HepG2 (cell line): Measurements from ENCODE around the gene FBXL4. TPM values are rescaled to one million over a fixed set of nuclear protein-coding genes. Genes with fewer than 3 reads are reported as not detected.

Experiments
- ATAC-seq: fragments of 200-7000 bp; cut with Tn5 transposase; 3 replicates; pipeline ENCODE4 v1.9.1; 2020; ENCODE audit warnings: mild to moderate bottlenecking, moderate library complexity
- BruUV-seq: library from RNA; stranded (reverse); fragments of 400-500 nt; replicated peaks from 2 replicates; lab custom pipeline; 2021; lab: Mats Ljungman, UMichigan
- CTCF ChIA-PET: fragments of 300-600 bp; formaldehyde crosslinking; extraction: SDS; loops from one replicate; lab custom pipeline; 2021; ENCODE audit warnings: low total read pairs, inconsistent platforms, low intra/inter-chr PET ratio; lab: Yijun Ruan, JAX
- POLR2A ChIA-PET: fragments of 350-600 bp; sonication (Branson Sonifier 250); formaldehyde crosslinking; loops from one replicate; lab custom pipeline; 2020; ENCODE audit warnings: antibody characterized with exemption, inconsistent platforms; lab: Yijun Ruan, JAX
- DNase-seq: peaks from one replicate; pipeline ENCODE4 v3.0.0-alpha.2; 2015; ENCODE audit warnings: low spot score
- FAIRE-seq: peaks from 3 replicates; lab custom pipeline; 2011; peaks lifted over from hg19 to GRCh38; lab: Jason Lieb, UNC
- H2AFZ ChIP-seq: one replicate; pipeline ENCODE4 v1.6.1; 2011; ENCODE audit warnings: low read length, inconsistent platforms
- H3K27ac ChIP-seq: fragments of 300-600 bp; 3 replicates; pipeline ENCODE4 v1.8.0; 2011; ENCODE audit warnings: mixed run types, mild to moderate bottlenecking, mixed read lengths, low read length, inconsistent platforms; ENCODE audit not compliant: insufficient read depth; ENCODE audit errors: extremely low read length
- H3K27me3 ChIP-seq, 2 experiments: fragments of 200-600 bp in 1 of 2; 2 replicates in 1 of 2; 3 replicates in 1 of 2; pipeline versions ENCODE4 v1.6.0 to v1.8.0; 2011; ENCODE audit warnings: low read length in 2 of 2, mild to moderate bottlenecking in 2 of 2, moderate library complexity in 2 of 2, inconsistent platforms in 1 of 2; ENCODE audit not compliant: insufficient read depth in 2 of 2, control insufficient read depth in 1 of 2
- H3K36me3 ChIP-seq, 2 experiments: fragments of 200-600 bp in 1 of 2; replicated peaks in 1 of 2; 2 replicates in 1 of 2; 3 replicates in 1 of 2; pipeline versions ENCODE4 v1.5.1 to v1.8.0; 2011; ENCODE audit warnings: low read length in 2 of 2, inconsistent platforms in 1 of 2; ENCODE audit not compliant: insufficient read depth in 2 of 2, control insufficient read depth in 1 of 2
- H3K4me1 ChIP-seq: 2 replicates; pipeline ENCODE4 v1.5.1; 2012; ENCODE audit warnings: low read length, inconsistent platforms; ENCODE audit not compliant: insufficient read depth
- H3K4me2 ChIP-seq: 2 replicates; pipeline ENCODE4 v1.6.0; 2011; ENCODE audit warnings: low read depth, low read length, inconsistent platforms
- H3K4me3 ChIP-seq, 3 experiments: fragments of 200-600 bp in 1 of 3; sonication (generic), shearing (Covaris generic) in 1 of 3; replicated peaks in 1 of 3; 2 replicates each; pipeline ENCODE4 v1.5.1; 2011 to 2016; ENCODE audit warnings: low read length in 3 of 3, inconsistent platforms in 2 of 3, low read depth in 2 of 3, mild to moderate bottlenecking in 2 of 3, control low read depth in 1 of 3, mixed read lengths in 1 of 3; ENCODE audit not compliant: insufficient read depth in 1 of 3
- H3K79me2 ChIP-seq: one replicate; pipeline ENCODE4 v1.6.1; 2011; ENCODE audit warnings: low read length, inconsistent platforms; ENCODE audit not compliant: insufficient read depth
- H3K9ac ChIP-seq: 2 replicates; pipeline ENCODE4 v1.6.0; 2011; ENCODE audit warnings: mild to moderate bottlenecking, low read depth, low read length, inconsistent platforms; ENCODE audit not compliant: insufficient read depth
- H3K9me3 ChIP-seq: 2 replicates; pipeline ENCODE4 v1.5.1; 2012; ENCODE audit warnings: mild to moderate bottlenecking, low read length
- H4K20me1 ChIP-seq: 2 replicates; pipeline ENCODE4 v1.6.0; 2011; ENCODE audit warnings: inconsistent platforms, mild to moderate bottlenecking, low read length, moderate library complexity; ENCODE audit not compliant: insufficient read depth
- ATRX ChIP-seq: sonication (generic); formaldehyde crosslinking; IDR thresholded peaks from 2 replicates; pipeline ENCODE4 v1.4.0; 2020; ENCODE audit warnings: missing genetic modification reagents, borderline replicate concordance
- CEBPG ChIP-seq: IDR thresholded peaks from 2 replicates; pipeline ENCODE4 v1.6.1; 2016
- MTA3 ChIP-seq: sonication (generic); formaldehyde crosslinking; IDR thresholded peaks from 2 replicates; pipeline ENCODE4 v1.4.0; 2020; ENCODE audit warnings: missing genetic modification reagents
- MTERF4 ChIP-seq: sonication (generic); formaldehyde crosslinking; IDR thresholded peaks from 2 replicates; pipeline ENCODE4 v1.8.0; 2023; ENCODE audit warnings: mild to moderate bottlenecking, missing genetic modification reagents
- ZMYM3 ChIP-seq: sonication (generic); formaldehyde crosslinking; IDR thresholded peaks from 2 replicates; pipeline ENCODE4 v1.5.1; 2020; ENCODE audit warnings: mild to moderate bottlenecking, missing genetic modification reagents
- ZNF142 ChIP-seq: sonication (generic); formaldehyde crosslinking; IDR thresholded peaks from 2 replicates; pipeline ENCODE4 v1.4.0; 2020; ENCODE audit warnings: missing genetic modification reagents
- ZNF580 ChIP-seq: IDR thresholded peaks from 2 replicates; pipeline ENCODE4 v1.6.1; 2016; ENCODE audit warnings: low read depth, borderline replicate concordance
- ZNF607 ChIP-seq: sonication (generic); formaldehyde crosslinking; IDR thresholded peaks from 2 replicates; pipeline ENCODE4 v1.5.1; 2020; ENCODE audit warnings: missing genetic modification reagents, mild to moderate bottlenecking, borderline replicate concordance
- WGBS: methylation state at CpG from one replicate; pipeline ENCODE4 v1.1.6; 2017; ENCODE audit warnings: low lambda C conversion rate; 5-methylcytosine and 5-hydroxymethylcytosine counted together
- in situ Hi-C: cut with HindIII; loops from 2 replicates; pipeline ENCODE4 v1.10.0; 2017; ENCODE audit warnings: low pct_unique_long_range_greater_than_20kb; ENCODE audit not compliant: extremely low pct_ligation_motif_present
- intact Hi-C: fragments of 100-400 bp; cut with micrococcal nuclease; formaldehyde crosslinking; loops from one replicate; pipeline ENCODE4 v1.10.0; 2022; ENCODE audit not compliant: unreplicated experiment
- polyA plus RNA-seq, 8 experiments: library from polyadenylated mRNA; depleted of rRNA in 3 of 8; stranded (reverse) in 7 of 8; unstranded in 1 of 8; fragments of >200 nt; fragmentation: Illumina TruSeq in 4 of 8; extraction: Trizol in 4 of 8; gene quantifications; 2 replicates each; pipeline versions ENCODE4 v1.2.1 to v1.2.3, GENCODE V29; 2011 to 2016; ENCODE audit warnings: low read depth in 4 of 8, missing spikeins in 1 of 8, mixed read lengths in 1 of 8; ENCODE audit not compliant: insufficient read depth in 1 of 8
- total RNA-seq, 5 experiments: library from RNA; depleted of rRNA; stranded (reverse); fragments of >200 nt; fragmentation: Illumina TruSeq; extraction: Trizol; gene quantifications; 2 replicates each; pipeline ENCODE4 v1.2.3, GENCODE V29; 2016; ENCODE audit warnings: low read depth in 1 of 5

The FBXL4 gene
- total and polyA plus RNA-seq, 2 of the 13 experiments (the other 11 are each of a cell fraction or from before 2014, with no cell fraction given): 13.2 to 17.6 TPM

GRCh38 chr6:98842342-98843180 is 105.2 kb downstream of the FBXL4 start:
- intact Hi-C loops: no loop called here
- H3K9ac ChIP-seq: no peak overlapping the region
- in situ Hi-C loops: loop anchor here (25.0 kb wide), 5 partner anchors 270 to 1780 kb away; no protein-coding TSS in a partner anchor
- ATAC-seq: no peak
- H3K9me3 ChIP-seq: no peaks in the 10 kb centered on the region
- TF ChIP-seq MTERF4 (CRISPR knock-in tag): no peak
- TF ChIP-seq, all 625 proteins: peak for 0
- no peak overlapping the region for H3K4me3 ChIP-seq
- peaks cover 4% of the 10 kb centered on the region; the same call in 1 of the 2 replicates for H4K20me1 ChIP-seq
- no peaks in the 10 kb centered on the region for H3K4me1 ChIP-seq
- H3K36me3 ChIP-seq: no peaks in the 10 kb centered on the region
- no peaks in the 10 kb centered on the region for H3K79me2 ChIP-seq
- WGBS: 39% methylated on average over 9 of the region's 44 CpGs
- no peak for FAIRE-seq
- no peak overlapping the region for H3K4me2 ChIP-seq
- H2AFZ ChIP-seq: no peak overlapping the region
- no peak for DNase-seq
- peaks cover 3 to 60% of the 10 kb centered on the region in 2 experiments for H3K27me3 ChIP-seq
- no peak overlapping the region for H3K27ac ChIP-seq
- ChIA-PET POLR2A (no interaction called here), CTCF (no interaction called here)
- no TSS peak for BruUV-seq

GRCh38 chr6:98841621-98842341 is 106.0 kb downstream of the FBXL4 start:
- FAIRE-seq (no peak), ATAC-seq (no peak), DNase-seq (no peak)
- Histone ChIP-seq H3K9ac (no peak overlapping the region), H3K36me3 (no peaks in the 10 kb centered on the region), H4K20me1 (peaks cover 4% of the 10 kb centered on the region; the same call in 1 of the 2 replicates), H2AFZ (no peak overlapping the region), H3K27ac (no peak overlapping the region), H3K4me2 (no peak overlapping the region), H3K4me1 (no peaks in the 10 kb centered on the region), H3K9me3 (no peaks in the 10 kb centered on the region), H3K79me2 (no peaks in the 10 kb centered on the region), H3K4me3 (no peak overlapping the region), H3K27me3 (peaks cover 3 to 66% of the 10 kb centered on the region in 2 experiments)
- intact Hi-C loops: no loop called here
- 13% methylated on average over 9 of the region's 9 CpGs for WGBS
- POLR2A ChIA-PET: no interaction called here
- in situ Hi-C loops: loop anchor here (25.0 kb wide), 5 partner anchors 271 to 1779 kb away; no protein-coding TSS in a partner anchor
- no TSS peak for BruUV-seq
- CTCF ChIA-PET: no interaction called here
- TF ChIP-seq MTA3: no peak
- TF ChIP-seq ZMYM3 (CRISPR knock-in tag): no peak
- no peak for TF ChIP-seq ZNF142 (CRISPR knock-in tag)
- TF ChIP-seq CEBPG: no peak
- no peak for TF ChIP-seq ATRX
- no peak for TF ChIP-seq ZNF607 (CRISPR knock-in tag)
- TF ChIP-seq ZNF580 (CRISPR knock-in tag): no peak
